ENCODE data around the gene SLC25A14.
"Not testable (repeated sequence)": the region's sequence is repeated elsewhere in the genome, so short reads cannot be mapped to it uniquely, and the experiment has no call there.

The SLC25A14 gene, protein sequence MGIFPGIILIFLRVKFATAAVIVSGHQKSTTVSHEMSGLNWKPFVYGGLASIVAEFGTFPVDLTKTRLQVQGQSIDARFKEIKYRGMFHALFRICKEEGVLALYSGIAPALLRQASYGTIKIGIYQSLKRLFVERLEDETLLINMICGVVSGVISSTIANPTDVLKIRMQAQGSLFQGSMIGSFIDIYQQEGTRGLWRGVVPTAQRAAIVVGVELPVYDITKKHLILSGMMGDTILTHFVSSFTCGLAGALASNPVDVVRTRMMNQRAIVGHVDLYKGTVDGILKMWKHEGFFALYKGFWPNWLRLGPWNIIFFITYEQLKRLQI

DNA sequence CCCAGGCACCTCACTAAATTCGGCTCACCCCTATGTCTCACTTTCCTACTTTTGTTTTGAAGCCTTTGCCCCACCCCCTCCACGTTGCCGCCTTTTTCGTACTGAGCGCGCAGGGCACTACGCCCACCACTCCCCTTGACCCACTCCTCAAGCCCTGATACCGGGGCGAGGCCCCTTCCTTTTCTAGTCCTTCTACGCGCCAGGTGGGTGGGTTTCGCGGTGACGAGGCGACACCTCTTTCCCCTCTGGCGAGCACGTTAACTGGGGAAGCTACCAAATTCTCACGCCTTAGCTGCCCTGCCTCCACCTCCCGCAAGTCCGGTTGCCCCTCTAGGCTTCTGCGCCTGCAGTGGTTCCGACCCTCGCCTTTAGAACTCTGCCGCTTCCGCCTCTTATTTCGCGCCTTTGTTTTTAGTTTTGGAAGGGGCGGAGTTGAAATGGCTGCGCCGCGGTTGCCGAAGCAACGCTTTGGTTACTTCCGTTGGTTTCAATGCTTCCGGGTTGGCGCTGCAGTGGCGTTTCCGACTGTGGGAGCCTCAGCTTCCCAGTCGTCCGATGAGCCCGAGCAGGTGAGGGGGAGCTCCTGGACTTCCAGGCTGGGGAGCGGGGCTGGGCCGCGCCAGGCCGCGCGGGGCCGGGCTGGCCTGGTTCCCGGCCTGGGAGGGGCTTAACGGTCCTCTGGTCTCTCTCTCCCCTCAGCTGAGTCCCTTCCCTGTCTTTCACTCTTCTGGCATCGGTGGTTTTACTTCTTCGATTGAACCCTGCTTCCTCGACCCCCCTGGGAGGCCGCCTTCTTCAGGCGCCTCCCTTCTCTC is at the start of gene SLC25A14:
Gene SLC25A14, plus strand, starts transcription at position 512 of the 815 bp plus-strand sequence. CDS start 360 bp downstream, outside the sequence.
- DNase-seq (ENCODE audit: low spot score in 2 of 2) (peak; percentile 29 to 80), ATAC-seq (peak; percentile 94)
- Mint-ChIP-seq H3K4me1 (peaks cover 23% of the 10 kb centered on the region), H3K4me3 (peak within 1 kb of the TSS; percentile 98), H3K36me3 (peaks cover 6% of the 10 kb centered on the region), H3K27ac (peak within 1 kb of the TSS; percentile 98), H3K9me3 (no peaks in the 10 kb centered on the region)

DNA sequence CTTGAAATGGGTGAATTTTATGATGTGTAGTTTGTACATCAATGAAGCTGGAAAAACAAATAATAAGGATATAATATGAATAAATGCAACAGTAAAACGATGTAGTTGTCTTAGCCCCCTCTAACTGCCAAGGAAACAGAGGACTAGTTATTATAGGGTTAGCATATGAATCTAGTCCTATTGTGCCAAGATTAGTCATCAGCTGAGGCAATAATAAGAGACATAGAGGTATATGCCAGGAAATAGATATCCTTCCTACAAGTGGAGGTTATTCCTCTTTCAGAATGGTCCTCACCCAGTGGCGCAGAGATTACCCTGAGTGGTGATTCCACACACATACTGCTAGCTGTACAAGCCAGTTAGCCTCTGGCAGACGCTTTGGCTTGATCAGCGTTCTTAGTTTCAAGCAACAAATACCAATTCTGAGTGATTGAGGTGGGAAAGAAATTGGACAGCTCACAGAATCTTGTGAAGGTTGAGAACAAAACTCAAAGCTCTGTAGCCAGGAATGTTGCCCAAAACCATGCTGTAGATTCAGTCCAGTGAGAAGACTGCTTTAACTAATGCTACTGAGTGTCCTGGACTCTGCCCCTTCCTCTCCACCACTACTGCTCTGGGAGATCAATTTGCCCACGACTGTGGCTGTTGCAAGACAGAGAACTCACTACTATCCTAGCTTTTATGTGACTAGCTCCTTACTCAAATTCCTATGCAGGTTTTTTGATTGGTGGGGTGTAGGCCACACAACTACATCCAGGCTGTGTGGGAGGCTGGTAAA is 44.0 kb upstream of the SLC25A14 start:
- no peak overlapping the region for H3K27ac Mint-ChIP-seq
- ATAC-seq: no peak
- H3K36me3 Mint-ChIP-seq: no peaks in the 10 kb centered on the region
- H3K9me3 Mint-ChIP-seq: no peaks in the 10 kb centered on the region
- DNase-seq (ENCODE audit: low spot score in 2 of 2): no peak
- H3K4me1 Mint-ChIP-seq: no peaks in the 10 kb centered on the region
- H3K4me3 Mint-ChIP-seq: no peak overlapping the region

DNA sequence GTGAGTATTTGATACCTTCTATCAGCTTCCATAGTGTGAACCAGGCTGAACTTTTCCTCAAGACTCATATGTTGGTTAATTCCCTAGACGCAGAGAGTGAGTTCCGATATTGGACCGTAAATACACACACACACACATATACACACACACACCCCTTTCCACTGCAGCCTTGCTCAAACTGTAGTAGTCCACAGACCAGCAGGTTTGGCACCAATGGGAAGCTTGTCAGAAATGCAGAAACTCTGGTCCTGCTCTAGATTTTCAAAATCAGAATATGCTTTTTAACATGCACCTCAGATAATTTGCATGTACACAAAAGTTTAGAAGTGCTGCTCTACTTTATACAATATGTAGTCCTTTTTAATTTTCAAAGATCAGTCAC is 43.4 kb upstream of the SLC25A14 start:
- DNase-seq (ENCODE audit: low spot score in 2 of 2) (no peak), ATAC-seq (no peak)
- Mint-ChIP-seq H3K36me3 (no peaks in the 10 kb centered on the region), H3K27ac (no peak overlapping the region), H3K4me1 (no peaks in the 10 kb centered on the region), H3K4me3 (no peak overlapping the region), H3K9me3 (no peaks in the 10 kb centered on the region)

DNA sequence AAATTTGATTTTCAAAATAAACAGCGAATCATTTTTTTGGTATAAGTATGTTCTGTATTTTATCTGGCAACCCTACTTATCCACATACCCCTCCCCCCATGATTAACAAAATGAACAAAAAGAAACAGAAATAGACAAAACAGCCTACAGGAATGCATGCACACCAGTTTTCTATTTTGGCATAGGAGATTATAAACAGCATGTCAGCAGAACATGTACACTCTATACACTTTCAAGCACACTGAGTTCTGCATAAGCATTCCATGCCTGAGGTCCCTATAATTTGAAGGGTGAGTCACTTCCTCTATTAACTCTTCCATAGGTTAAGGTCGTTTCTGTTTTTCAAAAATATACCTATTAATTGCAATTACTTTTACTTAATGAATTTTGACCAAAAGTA is 43.0 kb upstream of the SLC25A14 start:
- DNase-seq (ENCODE audit: low spot score in 2 of 2): no peak
- H3K36me3 Mint-ChIP-seq: no peaks in the 10 kb centered on the region
- H3K4me3 Mint-ChIP-seq: no peak overlapping the region
- ATAC-seq: no peak
- H3K9me3 Mint-ChIP-seq: no peaks in the 10 kb centered on the region
- H3K27ac Mint-ChIP-seq: no peak overlapping the region
- no peaks in the 10 kb centered on the region for H3K4me1 Mint-ChIP-seq

DNA sequence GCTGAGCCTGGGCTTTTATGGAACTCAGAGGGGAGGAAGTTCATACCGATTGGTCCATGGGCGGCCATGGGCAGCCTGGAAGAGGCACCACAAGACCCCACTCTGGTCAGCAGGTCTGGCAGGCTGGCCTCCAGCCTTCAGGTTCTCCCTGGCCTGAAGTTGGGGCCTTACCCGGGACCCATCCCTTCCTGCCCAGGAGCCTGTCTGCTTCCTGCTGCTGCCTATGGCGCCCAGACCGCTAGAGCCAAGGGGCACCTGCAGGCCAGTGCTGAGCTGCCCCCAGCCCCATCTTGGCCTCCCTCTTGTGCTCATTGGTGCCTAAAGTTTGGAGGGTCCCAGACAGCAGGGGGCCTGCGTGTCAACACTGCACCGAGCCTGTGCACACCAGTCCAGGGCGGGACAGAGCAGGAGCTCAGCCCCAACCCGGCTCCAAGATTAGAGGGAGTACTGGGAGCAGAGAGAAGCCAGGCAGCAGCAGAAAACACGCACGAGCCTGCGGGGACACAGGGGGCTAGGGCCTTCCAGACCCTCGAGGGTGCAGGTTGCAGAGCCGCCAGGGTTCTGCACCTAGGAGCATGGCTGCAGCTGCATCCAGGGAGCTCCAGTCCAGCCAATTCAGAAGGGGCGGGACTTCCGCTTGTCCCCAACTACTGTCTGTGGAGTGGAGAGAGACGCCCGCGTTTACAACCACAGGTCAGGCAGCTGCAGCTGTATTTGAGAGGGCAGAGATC is 40.3 kb upstream of the SLC25A14 start:
- Mint-ChIP-seq H3K27ac (no peak overlapping the region), H3K9me3 (no peaks in the 10 kb centered on the region), H3K36me3 (no peaks in the 10 kb centered on the region), H3K4me1 (no peaks in the 10 kb centered on the region), H3K4me3 (no peak overlapping the region)
- DNase-seq (ENCODE audit: low spot score in 2 of 2): no peak
- ATAC-seq: no peak

DNA sequence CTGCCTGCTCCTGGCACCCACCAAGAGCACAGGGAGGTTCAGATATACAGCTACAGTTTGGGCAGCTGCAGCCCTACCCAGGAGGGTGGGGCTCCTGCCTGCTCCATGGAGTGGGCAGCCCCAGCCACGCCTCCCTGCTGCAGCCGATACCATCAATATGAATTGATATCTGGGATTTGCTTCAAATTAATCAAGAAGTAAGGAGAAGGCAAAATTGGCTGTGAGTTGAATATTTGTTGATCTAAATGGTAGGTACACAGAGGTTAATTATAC is 39.8 kb upstream of the SLC25A14 start:
- ATAC-seq (no peak), DNase-seq (ENCODE audit: low spot score in 2 of 2) (no peak)
- Mint-ChIP-seq H3K9me3 (no peaks in the 10 kb centered on the region), H3K4me1 (no peaks in the 10 kb centered on the region), H3K4me3 (no peak overlapping the region), H3K36me3 (no peaks in the 10 kb centered on the region), H3K27ac (no peak overlapping the region)

DNA sequence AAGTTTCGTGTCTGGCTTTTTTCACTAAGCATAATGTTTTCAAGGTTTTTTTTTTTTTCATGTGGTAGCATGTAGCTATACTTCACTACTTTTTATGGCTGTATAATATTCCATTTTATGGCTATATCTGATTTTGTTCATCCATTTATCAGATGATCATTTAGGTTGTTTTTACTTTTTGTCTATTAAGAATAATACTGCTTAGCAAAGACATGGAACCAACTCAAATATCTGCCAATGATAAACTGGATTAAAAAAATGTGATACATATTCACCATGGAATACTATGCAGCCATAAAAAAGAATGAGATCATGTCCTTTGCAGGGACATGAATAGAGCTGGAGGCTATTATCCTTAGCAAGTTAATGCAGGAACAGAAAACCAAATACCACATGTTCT is 38.3 kb upstream of the SLC25A14 start:
- no peak for ATAC-seq
- no peak for DNase-seq (ENCODE audit: low spot score in 2 of 2)
- Mint-ChIP-seq H3K4me3 (no peak overlapping the region), H3K36me3 (no peaks in the 10 kb centered on the region), H3K4me1 (no peaks in the 10 kb centered on the region), H3K27ac (no peak overlapping the region), H3K9me3 (no peaks in the 10 kb centered on the region)

DNA sequence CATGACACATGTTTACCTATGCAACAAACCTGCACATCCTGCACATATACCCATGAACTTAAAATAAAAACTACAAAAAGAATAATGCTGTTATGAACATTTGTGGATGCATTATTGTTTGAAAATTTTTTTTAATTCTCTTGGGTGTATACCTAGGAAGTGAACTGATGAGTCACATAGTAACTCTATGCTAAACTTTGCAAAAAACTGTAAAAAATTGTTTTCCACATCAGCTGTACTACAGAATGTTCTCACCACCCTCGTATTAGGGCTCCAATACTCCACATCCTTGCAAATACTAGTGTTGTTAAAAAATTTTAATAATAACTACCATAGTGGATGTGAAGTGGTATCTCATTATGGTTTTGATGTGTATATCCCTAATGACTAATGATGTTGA is 37.7 kb upstream of the SLC25A14 start:
- no peaks in the 10 kb centered on the region for H3K4me1 Mint-ChIP-seq
- no peak for ATAC-seq
- no peaks in the 10 kb centered on the region for H3K36me3 Mint-ChIP-seq
- H3K27ac Mint-ChIP-seq: no peak overlapping the region
- no peak for DNase-seq (ENCODE audit: low spot score in 2 of 2)
- H3K4me3 Mint-ChIP-seq: no peak overlapping the region
- no peaks in the 10 kb centered on the region for H3K9me3 Mint-ChIP-seq

DNA sequence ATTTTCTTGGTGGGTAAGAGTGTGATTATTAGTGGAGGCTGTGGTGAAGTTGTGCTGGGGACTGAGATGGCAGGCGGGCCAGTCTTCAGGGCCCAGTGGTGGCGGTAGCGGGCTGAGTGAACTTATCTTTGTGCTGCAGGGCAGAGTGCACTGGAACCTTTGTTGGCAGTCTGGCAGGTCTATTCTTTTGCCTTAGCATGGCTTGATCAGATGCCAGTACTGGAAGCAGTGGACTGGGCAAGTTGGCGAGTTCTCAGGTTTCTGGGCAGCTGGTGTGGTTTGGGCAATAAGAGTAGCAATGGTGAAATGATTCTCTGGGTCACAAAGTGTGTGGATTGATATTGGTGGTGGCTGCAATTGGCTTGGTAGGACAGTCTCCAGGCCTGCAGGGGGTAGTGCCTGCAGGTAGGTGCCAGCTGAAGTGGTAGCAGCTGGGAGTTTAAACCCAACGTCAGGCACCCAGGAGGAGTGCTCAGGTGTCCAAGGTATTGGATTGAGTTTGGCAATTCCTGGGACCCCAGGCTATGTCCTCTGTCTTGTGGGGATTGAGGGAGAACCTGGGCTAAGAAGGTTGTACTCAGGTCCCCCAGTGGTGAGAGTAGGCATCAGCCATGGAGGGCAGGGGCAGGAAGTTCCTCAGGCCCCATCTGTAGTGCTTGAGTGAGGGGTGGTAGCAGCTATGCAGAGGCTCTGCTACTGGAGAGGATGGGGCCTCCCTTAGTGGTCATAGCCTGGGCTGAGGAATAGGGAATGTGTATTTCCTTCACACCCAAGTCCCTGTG is 34.9 kb upstream of the SLC25A14 start:
- DNase-seq (ENCODE audit: low spot score in 2 of 2): no peak
- ATAC-seq: no peak
- no peaks in the 10 kb centered on the region for H3K4me1 Mint-ChIP-seq
- no peak overlapping the region for H3K27ac Mint-ChIP-seq
- no peaks in the 10 kb centered on the region for H3K36me3 Mint-ChIP-seq
- no peak overlapping the region for H3K4me3 Mint-ChIP-seq
- H3K9me3 Mint-ChIP-seq: no peaks in the 10 kb centered on the region

DNA sequence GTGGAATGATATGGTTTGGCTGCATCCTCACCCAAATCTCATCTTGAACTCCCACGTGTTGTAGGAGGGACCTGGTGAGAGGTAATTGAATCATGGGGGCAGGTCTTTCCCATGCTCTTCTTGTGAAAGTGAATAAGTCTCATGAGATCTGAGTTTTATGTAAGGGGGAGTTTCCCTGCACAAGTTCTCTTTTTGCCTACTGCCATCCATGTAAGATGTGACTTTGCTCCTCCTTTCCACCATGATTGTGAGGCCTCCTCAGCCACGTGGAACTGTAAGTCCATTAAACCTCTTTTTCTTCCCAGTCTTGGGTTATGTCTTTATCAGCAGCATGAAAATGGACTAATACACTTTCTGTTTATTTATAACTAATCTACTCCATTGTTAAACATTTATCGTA is 19.8 kb upstream of the SLC25A14 start:
- H3K4me1 Mint-ChIP-seq; H3K9me3 Mint-ChIP-seq; H3K36me3 Mint-ChIP-seq; ATAC-seq; DNase-seq (ENCODE audit: low spot score in 2 of 2); H3K4me3 Mint-ChIP-seq; H3K27ac Mint-ChIP-seq: not testable (repeated sequence)

DNA sequence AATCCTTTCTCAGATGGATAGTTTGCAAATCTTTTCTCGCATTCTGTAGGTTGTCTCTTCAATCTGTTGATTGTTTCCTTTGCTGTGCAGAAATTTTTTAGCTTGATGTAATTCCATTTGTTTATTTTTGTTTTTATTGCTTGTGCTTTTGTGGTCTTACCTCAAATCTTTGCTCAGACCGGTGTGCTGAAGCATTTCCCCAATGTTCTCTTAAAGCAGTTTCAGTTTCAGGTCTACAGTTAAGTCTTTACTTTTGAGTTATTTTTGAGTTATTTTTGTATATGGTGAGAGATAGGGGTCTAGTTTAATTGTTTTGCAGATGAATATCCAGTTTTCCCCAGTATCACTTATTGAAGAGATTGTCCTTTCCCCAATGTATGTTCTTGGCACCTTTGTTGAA is 18.2 kb upstream of the SLC25A14 start:
- DNase-seq (ENCODE audit: low spot score in 2 of 2): no peak
- ATAC-seq: no peak
- Mint-ChIP-seq H3K4me1 (no peaks in the 10 kb centered on the region), H3K4me3 (no peak overlapping the region), H3K9me3 (peaks cover 3% of the 10 kb centered on the region), H3K27ac (no peak overlapping the region), H3K36me3 (no peaks in the 10 kb centered on the region)

DNA sequence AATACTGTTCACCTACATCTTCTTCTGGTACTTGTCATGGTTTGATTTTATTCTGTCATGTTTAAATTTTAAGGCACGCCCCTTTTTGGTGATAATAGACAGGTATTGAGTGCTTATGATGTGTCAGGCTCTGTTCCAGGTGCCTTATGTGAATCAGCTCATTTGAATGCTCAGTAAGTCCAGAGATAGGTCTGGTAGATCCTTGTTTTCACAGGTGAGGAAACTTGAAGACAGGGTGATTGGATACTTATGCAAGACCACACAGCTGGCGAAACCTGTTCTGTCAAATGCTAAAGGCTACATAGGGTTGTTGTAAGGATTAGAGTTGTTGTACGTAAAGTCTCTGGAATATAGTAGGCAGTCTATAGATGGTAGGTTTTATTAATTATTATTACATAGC is 9.6 kb upstream of the SLC25A14 start:
- ATAC-seq: no peak
- no peak overlapping the region for H3K4me3 Mint-ChIP-seq

DNA sequence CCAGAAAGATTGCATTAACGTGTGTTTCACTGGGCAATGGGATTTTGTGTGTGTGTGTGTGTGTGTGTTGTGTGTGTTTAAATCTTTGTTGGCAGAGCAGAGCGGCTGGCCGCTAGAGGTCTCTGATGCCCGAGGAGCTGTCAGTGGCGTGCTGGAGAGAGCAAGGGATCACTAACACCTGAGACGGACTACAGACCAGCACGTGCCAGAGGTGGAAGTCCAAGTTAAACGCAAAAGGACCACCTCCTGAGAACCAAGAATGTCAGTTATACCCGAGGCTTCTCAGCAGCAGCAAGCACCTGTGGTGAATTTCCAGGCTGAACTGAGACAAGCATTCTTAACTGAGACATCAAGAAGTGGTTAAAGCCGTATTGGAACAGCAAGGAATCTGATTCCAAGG is 9.0 kb upstream of the SLC25A14 start:
- DNase-seq (ENCODE audit: low spot score in 2 of 2) (peak; percentile 3 to 47), ATAC-seq (peak; percentile 47)
- H3K4me1 Mint-ChIP-seq: no peaks in the 10 kb centered on the region
- no peak overlapping the region for H3K27ac Mint-ChIP-seq
- H3K36me3 Mint-ChIP-seq: no peaks in the 10 kb centered on the region
- no peak overlapping the region for H3K4me3 Mint-ChIP-seq
- no peaks in the 10 kb centered on the region for H3K9me3 Mint-ChIP-seq

More for the DNA sequence above, 9.6 kb upstream of the SLC25A14 start:
- Mint-ChIP-seq H3K27ac (no peak overlapping the region), H3K4me1 (no peaks in the 10 kb centered on the region), H3K36me3 (no peaks in the 10 kb centered on the region), H3K9me3 (no peaks in the 10 kb centered on the region)
- DNase-seq (ENCODE audit: low spot score in 2 of 2): no peak

DNA sequence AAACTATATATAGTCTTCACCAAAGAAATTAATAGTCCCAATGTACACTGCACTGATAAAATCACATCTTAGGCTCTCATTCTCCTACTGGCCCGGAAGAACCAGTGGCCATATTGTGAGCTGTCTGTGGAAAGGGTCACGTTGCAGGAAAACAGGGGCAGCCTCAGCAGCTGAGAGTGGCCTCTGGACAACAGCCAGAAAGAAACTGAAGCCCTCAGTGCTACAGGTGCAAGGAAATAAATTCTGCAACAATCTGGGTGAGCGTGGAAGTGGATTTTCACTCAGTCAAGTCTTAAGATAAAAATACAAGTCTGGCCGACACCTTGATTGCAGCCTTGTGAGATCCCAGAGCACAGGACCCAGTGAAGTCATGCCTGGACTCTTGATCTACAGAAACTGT is 3.2 kb upstream of the SLC25A14 start:
- Mint-ChIP-seq H3K36me3 (peaks cover 6% of the 10 kb centered on the region), H3K4me1 (peaks cover 23% of the 10 kb centered on the region)

More for the DNA sequence above, 3.2 kb upstream of the SLC25A14 start:
- no peak overlapping the region for H3K4me3 Mint-ChIP-seq
- H3K9me3 Mint-ChIP-seq: no peaks in the 10 kb centered on the region
- ATAC-seq (no peak), DNase-seq (ENCODE audit: low spot score in 2 of 2) (no peak)
- H3K27ac Mint-ChIP-seq: no peak overlapping the region
